Osteoblast (primary cell): Measurements from ENCODE around the gene LRRC19. TPM values are rescaled to one million over a fixed set of nuclear protein-coding genes. Genes with fewer than 3 reads are reported as not detected.

Experiments used
- DNase-seq: peaks from one replicate; pipeline ENCODE4 v3.0.0; 2011; ENCODE audit warnings: low spot score, mixed read lengths; ENCODE audit not compliant: insufficient read length; ENCODE audit errors: missing footprints
- H2AFZ ChIP-seq: 2 replicates; pipeline ENCODE4 v1.6.0; 2011; ENCODE audit warnings: mild to moderate bottlenecking, low read length
- H3K27ac ChIP-seq: 2 replicates; pipeline ENCODE4 v1.5.1; 2011; ENCODE audit warnings: mild to moderate bottlenecking, low read depth, low read length, moderate library complexity
- H3K27me3 ChIP-seq: 2 replicates; pipeline ENCODE4 v1.6.0; 2012; ENCODE audit warnings: mild to moderate bottlenecking, control low read depth, inconsistent platforms, low read length, moderate library complexity; ENCODE audit not compliant: insufficient read depth
- H3K36me3 ChIP-seq: 2 replicates; pipeline ENCODE4 v1.5.1; 2011; ENCODE audit warnings: mild to moderate bottlenecking, low read length, control low read depth, moderate library complexity; ENCODE audit not compliant: insufficient read depth
- H3K4me1 ChIP-seq: 2 replicates; pipeline ENCODE4 v1.5.1; 2011; ENCODE audit warnings: mild to moderate bottlenecking, low read length, control low read depth, moderate library complexity; ENCODE audit not compliant: insufficient read depth
- H3K4me2 ChIP-seq: 2 replicates; pipeline ENCODE4 v1.6.0; 2011; ENCODE audit warnings: mild to moderate bottlenecking, low read length; ENCODE audit not compliant: insufficient read depth
- H3K4me3 ChIP-seq: fragments of 200-600 bp; sonication (generic); 3 replicates; pipeline ENCODE4 v1.5.1; 2012; ENCODE audit warnings: mild to moderate bottlenecking, low read length, inconsistent platforms; ENCODE audit not compliant: insufficient read depth
- H3K79me2 ChIP-seq: 2 replicates; pipeline ENCODE4 v1.6.0; 2012; ENCODE audit warnings: mild to moderate bottlenecking, low read length, control low read depth, inconsistent platforms; ENCODE audit not compliant: insufficient read depth
- H3K9me3 ChIP-seq: 2 replicates; pipeline ENCODE4 v1.5.1; 2011; ENCODE audit warnings: low read depth, low read length, control low read depth
- H4K20me1 ChIP-seq: 2 replicates; pipeline ENCODE4 v1.6.0; 2012; ENCODE audit warnings: mild to moderate bottlenecking, low read length, control low read depth; ENCODE audit not compliant: insufficient read depth
- total RNA-seq: library from RNA; depleted of rRNA; stranded (reverse); fragments of >200 nt; gene quantifications from 2 replicates; pipeline ENCODE4 v1.2.3, GENCODE V29; 2012
- TF ChIP-seq, protein P1 (sequence below): IDR thresholded peaks from 2 replicates; pipeline ENCODE4 v1.5.1; 2011; ENCODE audit warnings: mild to moderate bottlenecking, low read depth, low read length, moderate library complexity; ENCODE audit errors: extremely low read depth

The LRRC19 gene
- total RNA-seq, 1 donor: under 0.01 TPM

DNA sequence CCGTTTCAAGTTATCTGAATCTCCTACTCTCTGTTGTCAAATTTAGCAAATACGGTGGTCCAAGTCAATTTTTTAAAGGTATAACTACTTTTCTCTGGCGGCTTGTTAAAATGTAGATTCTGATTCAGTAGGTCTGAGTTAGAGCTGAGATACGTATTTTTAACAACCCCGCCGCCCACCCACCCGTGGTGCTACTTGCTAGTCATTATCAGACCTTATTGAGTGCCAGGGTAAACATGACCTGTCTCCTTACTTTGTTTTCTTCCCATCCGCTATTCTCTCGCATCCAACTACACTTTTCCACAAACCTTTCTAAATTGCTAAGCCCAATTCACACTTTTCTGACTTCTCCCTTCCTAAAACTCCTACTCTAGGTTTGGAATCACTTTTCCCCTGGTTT is 57.7 kb downstream of the LRRC19 start:
- DNase-seq: no peak
- TF ChIP-seq, protein P1, sequence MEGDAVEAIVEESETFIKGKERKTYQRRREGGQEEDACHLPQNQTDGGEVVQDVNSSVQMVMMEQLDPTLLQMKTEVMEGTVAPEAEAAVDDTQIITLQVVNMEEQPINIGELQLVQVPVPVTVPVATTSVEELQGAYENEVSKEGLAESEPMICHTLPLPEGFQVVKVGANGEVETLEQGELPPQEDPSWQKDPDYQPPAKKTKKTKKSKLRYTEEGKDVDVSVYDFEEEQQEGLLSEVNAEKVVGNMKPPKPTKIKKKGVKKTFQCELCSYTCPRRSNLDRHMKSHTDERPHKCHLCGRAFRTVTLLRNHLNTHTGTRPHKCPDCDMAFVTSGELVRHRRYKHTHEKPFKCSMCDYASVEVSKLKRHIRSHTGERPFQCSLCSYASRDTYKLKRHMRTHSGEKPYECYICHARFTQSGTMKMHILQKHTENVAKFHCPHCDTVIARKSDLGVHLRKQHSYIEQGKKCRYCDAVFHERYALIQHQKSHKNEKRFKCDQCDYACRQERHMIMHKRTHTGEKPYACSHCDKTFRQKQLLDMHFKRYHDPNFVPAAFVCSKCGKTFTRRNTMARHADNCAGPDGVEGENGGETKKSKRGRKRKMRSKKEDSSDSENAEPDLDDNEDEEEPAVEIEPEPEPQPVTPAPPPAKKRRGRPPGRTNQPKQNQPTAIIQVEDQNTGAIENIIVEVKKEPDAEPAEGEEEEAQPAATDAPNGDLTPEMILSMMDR: no peak
- Histone ChIP-seq H3K4me3 (peak overlapping the region; percentile 95), H3K27me3 (no peaks in the 10 kb centered on the region), H3K27ac (peak overlapping the region; percentile 99), H3K79me2 (peaks cover 44% of the 10 kb centered on the region), H3K4me2 (peak overlapping the region; percentile 76), H4K20me1 (peaks cover 15% of the 10 kb centered on the region), H3K4me1 (peaks cover 17% of the 10 kb centered on the region), H3K36me3 (peaks cover 4% of the 10 kb centered on the region), H3K9me3 (no peaks in the 10 kb centered on the region), H2AFZ (peak overlapping the region; percentile 96)

DNA sequence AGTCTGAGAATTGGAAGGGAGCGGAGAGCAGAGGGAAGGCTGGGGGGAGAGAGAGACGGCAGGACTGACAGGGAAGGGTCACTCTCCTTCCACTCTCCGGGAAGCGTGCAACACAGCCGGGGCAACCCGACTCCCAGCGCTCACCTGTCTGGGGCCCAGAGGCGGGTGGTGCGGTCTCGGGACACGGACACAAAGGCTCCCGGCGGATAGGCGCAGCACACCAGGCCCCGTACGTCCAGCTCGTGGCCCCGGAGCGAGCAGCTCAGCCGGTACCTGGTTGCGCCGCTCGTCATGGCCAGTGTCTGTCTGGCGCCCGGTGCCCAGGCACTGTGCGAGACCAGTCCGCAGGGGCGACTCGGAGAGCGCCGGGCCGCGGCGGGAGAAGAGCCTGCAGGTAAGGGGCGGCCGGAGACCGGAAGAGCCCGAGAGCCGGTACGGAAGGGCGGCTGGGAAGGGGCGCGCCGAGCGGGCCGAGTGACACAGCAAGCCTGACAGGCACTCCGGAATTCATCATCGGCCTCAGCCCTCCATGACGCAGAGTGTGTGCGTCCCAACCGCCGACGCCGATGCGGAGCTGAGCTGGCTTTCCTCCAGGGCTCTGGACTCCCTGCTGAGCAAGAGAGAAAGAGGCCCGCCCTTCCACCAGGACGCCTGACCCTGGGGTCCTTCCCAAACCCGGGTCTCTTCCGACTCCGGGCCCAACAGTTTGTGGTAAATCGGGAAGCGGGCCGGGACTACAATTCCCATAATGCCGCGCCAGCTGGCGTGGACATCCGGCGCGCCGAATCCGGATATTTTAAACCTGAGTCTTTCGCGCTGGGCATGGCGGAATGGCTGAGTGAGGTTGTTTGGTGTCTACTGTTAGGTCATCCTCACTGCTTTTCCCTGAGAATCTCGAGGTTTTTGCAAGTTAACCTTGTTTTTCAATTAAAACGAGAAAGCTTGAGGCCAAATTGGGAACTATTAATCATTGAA is 58.4 kb downstream of the LRRC19 start, which contains the start of gene PLAA:
Gene PLAA (minus strand): TSS at position 490 of the 975 bp plus-strand sequence. CDS start 197 bp downstream, at position 293.
- peaks cover 17% of the 10 kb centered on the region for H3K4me1 ChIP-seq
- peak within 1 kb of the TSS; percentile 99 for H3K27ac ChIP-seq
- H2AFZ ChIP-seq: peak within 1 kb of the TSS; percentile 96
- peaks cover 17% of the 10 kb centered on the region for H4K20me1 ChIP-seq
- no peaks in the 10 kb centered on the region for H3K27me3 ChIP-seq
- peaks cover 4% of the 10 kb centered on the region for H3K36me3 ChIP-seq
- H3K9me3 ChIP-seq: no peaks in the 10 kb centered on the region
- DNase-seq: peak; percentile 95
- peak within 1 kb of the TSS; percentile 76 for H3K4me2 ChIP-seq
- TF ChIP-seq, protein P1: no peak
- H3K79me2 ChIP-seq: peaks cover 51% of the 10 kb centered on the region
- peak within 1 kb of the TSS; percentile 95 for H3K4me3 ChIP-seq

DNA sequence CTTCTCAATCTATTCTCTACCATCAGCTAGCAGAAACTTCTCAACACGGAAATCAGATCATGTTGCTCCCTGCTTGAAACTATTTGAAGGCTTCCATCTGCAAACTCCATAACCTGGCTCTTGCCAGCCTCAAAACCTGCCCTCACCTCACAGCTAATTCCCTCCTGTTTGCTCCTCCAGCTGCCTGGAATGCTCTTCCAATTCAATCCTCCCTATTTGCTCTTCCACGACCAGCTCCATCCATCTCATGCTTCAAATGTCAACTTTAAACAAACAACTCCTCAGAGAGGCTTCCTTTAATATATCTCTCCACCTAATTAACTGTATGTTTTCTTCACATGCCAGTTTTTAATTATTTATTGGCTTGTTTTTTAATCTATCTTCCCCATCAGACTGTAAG is 59.9 kb downstream of the LRRC19 start:
- H3K36me3 ChIP-seq: peaks cover 4% of the 10 kb centered on the region
- H3K27me3 ChIP-seq: no peaks in the 10 kb centered on the region
- H3K4me3 ChIP-seq: peak overlapping the region; percentile 95
- peak; percentile 88 for DNase-seq
- peaks cover 17% of the 10 kb centered on the region for H3K4me1 ChIP-seq
- H3K9me3 ChIP-seq: no peaks in the 10 kb centered on the region
- H4K20me1 ChIP-seq: peaks cover 24% of the 10 kb centered on the region
- peaks cover 65% of the 10 kb centered on the region for H3K79me2 ChIP-seq
- no peak overlapping the region for H2AFZ ChIP-seq
- peak overlapping the region; percentile 99 for H3K27ac ChIP-seq
- peak overlapping the region; percentile 76 for H3K4me2 ChIP-seq
- TF ChIP-seq, protein P1: no peak

Other genes starting within 250 kb of the LRRC19 start
- 13.8 and 18.3 TPM in 2 replicates for gene CAAP1, start 112.9 kb downstream of the LRRC19 start, total RNA-seq
- 42.3 and 44.5 TPM in 2 replicates for gene PLAA, start 58.4 kb downstream of the LRRC19 start, total RNA-seq
- 19.2 and 19.9 TPM in 2 replicates for gene IFT74, start 49.3 kb downstream of the LRRC19 start, total RNA-seq
- gene TEK, start 103.6 kb upstream of the LRRC19 start, total RNA-seq: 4.1 and 8.3 TPM in 2 replicates